ENCODE data around the gene TXLNG. TPM values are rescaled to one million over a fixed set of nuclear protein-coding genes. Genes with fewer than 3 reads are reported as not detected.

TXLNG gene
- total and polyA plus RNA-seq, 2 of the 13 experiments (the other 11 are each of a cell fraction or from before 2014, with no cell fraction given) = 13.1 to 15.5 TPM

DNA sequence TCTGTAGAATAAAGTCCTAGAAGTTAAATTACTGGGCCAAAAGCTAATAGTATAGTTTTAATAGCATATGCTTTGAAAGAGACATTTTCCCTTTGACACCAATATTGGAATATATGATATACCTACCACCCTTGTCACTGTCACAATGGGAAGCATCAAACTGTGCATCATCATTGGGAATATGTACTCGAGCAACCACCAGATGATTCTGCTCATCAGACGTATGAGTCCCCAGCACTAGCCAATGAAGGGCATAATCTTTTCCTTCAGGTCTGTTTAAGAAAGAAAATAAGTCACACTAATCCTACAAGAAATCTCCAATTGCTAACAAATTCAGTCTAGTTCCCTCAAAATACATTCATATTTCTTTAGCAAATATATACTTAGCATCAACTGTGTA is 76.6 kb downstream of the TXLNG start:
- H3K9ac ChIP-seq (ENCODE audit: insufficient read depth, low read depth, low read length) = no peak overlapping the region
- peaks cover 71% of the 10 kb centered on the region for H3K79me2 ChIP-seq (ENCODE audit: insufficient read depth, low read length)
- no peak overlapping the region for H3K4me2 ChIP-seq (ENCODE audit: low read depth, low read length)
- H3K9me3 ChIP-seq (ENCODE audit: low read length) = no peaks in the 10 kb centered on the region
- peaks cover 1 to 35% of the 10 kb centered on the region in 2 experiments; a peak in 4 of 5 replicates for H3K36me3 ChIP-seq (replicated peaks in 1 of 2; ENCODE audit: control insufficient read depth in 1 of 2, insufficient read depth in 2 of 2, low read length in 2 of 2)
- ATAC-seq (no peak), DNase-seq (ENCODE audit: low spot score) (no peak), FAIRE-seq (no peak)
- ChIA-PET CTCF (ENCODE audit: low intra/inter-chr PET ratio, low total read pairs) (no interaction called here), POLR2A (no interaction called here)
- no peak overlapping the region for H2AFZ ChIP-seq (ENCODE audit: low read length)
- TF ChIP-seq TCF12 (IDR thresholded peaks at IDR 0.05) = no peak
- TF ChIP-seq TCF12 (CRISPR knock-in tag; IDR thresholded peaks at IDR 0.05) = no peak
- TF ChIP-seq SRY (CRISPR knock-in tag; IDR thresholded peaks at IDR 0.05) = no peak
- TF ChIP-seq ZNF878 (CRISPR knock-in tag; IDR thresholded peaks at IDR 0.05) = no peak
- TF ChIP-seq HMG20B (CRISPR knock-in tag; conservative IDR thresholded peaks at IDR 0.05) = no peak
- TF ChIP-seq TFDP1 (CRISPR knock-in tag; IDR thresholded peaks at IDR 0.05; ENCODE audit: borderline replicate concordance) = no peak
- no peak for TF ChIP-seq ZNF558 (CRISPR knock-in tag; IDR thresholded peaks at IDR 0.05; ENCODE audit: borderline replicate concordance)
- TF ChIP-seq ZFYVE20 (CRISPR knock-in tag; IDR thresholded peaks at IDR 0.05; ENCODE audit: borderline replicate concordance, low read depth) = no peak
- TF ChIP-seq KLF13 (CRISPR knock-in tag; IDR thresholded peaks at IDR 0.05) = no peak
- no peaks in the 10 kb centered on the region for H3K27me3 ChIP-seq (ENCODE audit: control insufficient read depth in 1 of 2, insufficient read depth in 2 of 2, low read length in 2 of 2)
- H4K20me1 ChIP-seq (ENCODE audit: insufficient read depth, low read length) = 0 out of 2 replicates have a peak, but pooled peaks cover 2% of the 10 kb centered on the region
- H3K4me3 ChIP-seq (replicated peaks in 1 of 3; ENCODE audit: insufficient read depth in 1 of 3, low read depth in 2 of 3, low read length in 3 of 3) = no peak overlapping the region
- intact Hi-C loops (cut with micrococcal nuclease; ENCODE audit: unreplicated experiment) (no loop called here), in situ Hi-C loops (cut with HindIII; ENCODE audit: extremely low pct_ligation_motif_present, low pct_unique_long_range_greater_than_20kb) (no loop called here)
- no peak overlapping the region for H3K27ac ChIP-seq (ENCODE audit: extremely low read length, insufficient read depth, low read length)
- 0 out of 2 replicates have a peak, but pooled peaks cover 15% of the 10 kb centered on the region for H3K4me1 ChIP-seq (ENCODE audit: insufficient read depth, low read length)
- BruUV-seq (replicated peaks) = no TSS peak
- 80% methylated on average over 2 of the region's 2 CpGs for WGBS (ENCODE audit: low lambda C conversion rate)
